ENCODE results near the gene SOWAHA. TPM values are rescaled to one million over a fixed set of nuclear protein-coding genes. Genes with fewer than 3 reads are reported as not detected.

SOWAHA gene
- total RNA-seq, 1 donor from 2014 or later = not detected

DNA sequence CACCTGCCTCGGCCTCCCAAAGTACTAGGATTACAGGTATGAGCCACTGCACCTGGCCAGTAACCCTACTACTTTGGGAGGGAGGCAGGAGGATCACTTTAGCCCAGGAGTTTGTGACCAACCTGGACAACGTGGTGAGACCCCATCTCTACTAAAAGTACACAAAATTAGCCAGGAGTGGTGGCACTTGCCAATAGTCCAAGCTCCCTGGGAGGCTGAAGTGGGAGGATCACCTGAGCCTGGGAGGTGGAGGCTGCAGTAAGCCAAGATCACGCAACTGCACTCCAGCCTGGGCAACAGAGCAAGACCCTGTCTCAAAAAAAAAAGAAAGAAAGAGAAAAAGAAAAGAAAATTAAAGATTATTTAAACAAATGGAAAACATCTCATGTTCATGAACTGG lies 42.9 kb downstream of the SOWAHA start:
- ChIA-PET POLR2A (no interaction called here), CTCF (no interaction called here)

GRCh38 chr5:132859889-132860437 lies 46.9 kb downstream of the SOWAHA start:
- ATAC-seq (ENCODE audit: low read depth) = no peak
- intact Hi-C loops (cut with micrococcal nuclease) = no loop called here
- CTCF ChIA-PET = interaction anchor here (0.8 kb wide), 1 partner anchor 45 kb away, joined by 3 read pairs; no protein-coding TSS in a partner anchor
- Mint-ChIP-seq H3K27me3 (peaks cover 2% of the 10 kb centered on the region), H3K4me3 (no peak overlapping the region), H3K4me1 (no peaks in the 10 kb centered on the region), H3K9me3 (no peaks in the 10 kb centered on the region), H3K36me3 (ENCODE audit: low read depth) (no peaks in the 10 kb centered on the region), H3K27ac (no peak overlapping the region)
- DNase-seq = no peak
- TF ChIP-seq CTCF (IDR thresholded peaks at IDR 0.05) = no peak
- POLR2A ChIA-PET = interaction anchor here (0.5 kb wide), 1 partner anchor 1776 kb away, joined by 4 read pairs; no protein-coding TSS in a partner anchor

More for the DNA sequence above, 42.9 kb downstream of the SOWAHA start:
- no peak overlapping the region for H3K27ac Mint-ChIP-seq
- no peaks in the 10 kb centered on the region for H3K9me3 Mint-ChIP-seq
- ATAC-seq (ENCODE audit: low read depth) (no peak), DNase-seq (no peak)
- no peaks in the 10 kb centered on the region for H3K4me1 Mint-ChIP-seq
- peaks cover 5% of the 10 kb centered on the region for H3K27me3 Mint-ChIP-seq
- no peak overlapping the region for H3K4me3 Mint-ChIP-seq
- H3K36me3 Mint-ChIP-seq (ENCODE audit: low read depth) = no peaks in the 10 kb centered on the region
- no peak for TF ChIP-seq CTCF (IDR thresholded peaks at IDR 0.05)
- intact Hi-C loops (cut with micrococcal nuclease) = no loop called here

DNA sequence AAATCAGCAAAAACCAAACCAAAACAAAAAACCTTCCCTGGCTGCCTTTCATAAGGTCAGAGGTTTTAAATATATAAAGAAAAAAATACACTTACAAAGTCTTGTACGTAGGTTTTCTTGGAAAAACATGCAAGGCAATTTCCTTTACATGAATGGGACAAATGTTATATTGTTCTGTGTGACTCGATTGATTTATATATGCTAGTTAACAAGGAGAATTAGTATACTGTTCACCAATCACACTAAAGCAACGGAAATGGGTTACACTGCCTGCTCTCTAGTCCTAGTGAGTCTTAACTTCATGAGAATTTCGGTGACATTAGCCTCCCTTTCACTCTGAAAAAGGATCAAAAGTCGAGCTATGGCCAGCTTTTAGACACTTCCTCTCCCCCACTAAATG lies 47.6 kb downstream of the SOWAHA start:
- DNase-seq = no peak
- Mint-ChIP-seq H3K4me3 (no peak overlapping the region), H3K36me3 (ENCODE audit: low read depth) (no peaks in the 10 kb centered on the region), H3K27ac (no peak overlapping the region), H3K27me3 (peaks cover 2% of the 10 kb centered on the region), H3K4me1 (peaks cover 7% of the 10 kb centered on the region), H3K9me3 (no peaks in the 10 kb centered on the region)
- no peak for TF ChIP-seq CTCF (IDR thresholded peaks at IDR 0.05)
- intact Hi-C loops (cut with micrococcal nuclease) = no loop called here
- CTCF ChIA-PET = interaction anchor here (0.8 kb wide), 1 partner anchor 44 kb away, joined by 3 read pairs; no protein-coding TSS in a partner anchor
- POLR2A ChIA-PET = interaction anchor here (0.5 kb wide), 1 partner anchor 1775 kb away, joined by 4 read pairs; no protein-coding TSS in a partner anchor
- no peak for ATAC-seq (ENCODE audit: low read depth)

GRCh38 chr5:132865668-132866341 lies 52.7 kb downstream of the SOWAHA start:
- Mint-ChIP-seq H3K27ac (peak overlapping the region; percentile 98), H3K9me3 (no peaks in the 10 kb centered on the region), H3K4me3 (peak overlapping the region; percentile 99), H3K27me3 (no peaks in the 10 kb centered on the region), H3K36me3 (ENCODE audit: low read depth) (peaks cover 30% of the 10 kb centered on the region), H3K4me1 (peaks cover 25% of the 10 kb centered on the region)
- CTCF ChIA-PET = interaction anchor here (1.2 to 1.5 kb wide), 2 partner anchors 36 to 365 kb away, joined by 3 to 5 read pairs; partner anchors contain the start of gene SHROOM1
- DNase-seq (no peak), ATAC-seq (ENCODE audit: low read depth) (peak; percentile 16)
- no peak for TF ChIP-seq CTCF (IDR thresholded peaks at IDR 0.05)
- intact Hi-C loops (cut with micrococcal nuclease) = loop anchor here (1.0 to 5.0 kb wide), 6 partner anchors 17 to 456 kb away; partner anchors contain the start of genes AFF4, KIF3A and SHROOM1
- POLR2A ChIA-PET = interaction anchor here (0.7 to 1.7 kb wide), 11 partner anchors 15 to 531 kb away, joined by 3 to 7 read pairs (median 3); partner anchors contain the start of genes AFF4, IRF1, RAD50 and SLC22A5

Other genes with a start within 250 kb of the SOWAHA start
- 0.27 and 0.75 TPM in 2 replicates for gene IL13, start 155.1 kb upstream of the SOWAHA start, total RNA-seq
- gene IL4, start 139.3 kb upstream of the SOWAHA start, total RNA-seq = not detected in 2 replicates
- 9.2 and 9.8 TPM in 2 replicates for gene KIF3A, start 75.8 kb upstream of the SOWAHA start, total RNA-seq
- gene CCNI2, start 65.9 kb upstream of the SOWAHA start, total RNA-seq = 0.44 and 1.5 TPM in 2 replicates
- 6.5 and 7.3 TPM in 2 replicates for gene SEPTIN8, start 36.1 kb upstream of the SOWAHA start, total RNA-seq
- gene SHROOM1, start 17.3 kb downstream of the SOWAHA start, total RNA-seq = 1.5 and 2.4 TPM in 2 replicates
- gene GDF9, start 53.2 kb downstream of the SOWAHA start, total RNA-seq = 0.29 and 0.39 TPM in 2 replicates
- 197 and 218 TPM in 2 replicates for gene UQCRQ, start 53.3 kb downstream of the SOWAHA start, total RNA-seq
- 2.5 and 3.3 TPM in 2 replicates for gene LEAP2, start 60.4 kb downstream of the SOWAHA start, total RNA-seq
- 42.7 and 51.8 TPM in 2 replicates for gene AFF4, start 150.3 kb downstream of the SOWAHA start, total RNA-seq
- gene ZCCHC10, start 213.2 kb downstream of the SOWAHA start, total RNA-seq = 31.4 and 32.6 TPM in 2 replicates
- gene HSPA4, start 238.7 kb downstream of the SOWAHA start, total RNA-seq = 152 and 162 TPM in 2 replicates